HG03196 (cell line): ENCODE results near the gene SYCE3.

Experiments used
- ATAC-seq: cut with Tn5 transposase; IDR thresholded peaks from one replicate; pipeline ENCODE4 v1.9.1; 2021; ENCODE audit not compliant: unreplicated experiment

SYCE3 gene

DNA sequence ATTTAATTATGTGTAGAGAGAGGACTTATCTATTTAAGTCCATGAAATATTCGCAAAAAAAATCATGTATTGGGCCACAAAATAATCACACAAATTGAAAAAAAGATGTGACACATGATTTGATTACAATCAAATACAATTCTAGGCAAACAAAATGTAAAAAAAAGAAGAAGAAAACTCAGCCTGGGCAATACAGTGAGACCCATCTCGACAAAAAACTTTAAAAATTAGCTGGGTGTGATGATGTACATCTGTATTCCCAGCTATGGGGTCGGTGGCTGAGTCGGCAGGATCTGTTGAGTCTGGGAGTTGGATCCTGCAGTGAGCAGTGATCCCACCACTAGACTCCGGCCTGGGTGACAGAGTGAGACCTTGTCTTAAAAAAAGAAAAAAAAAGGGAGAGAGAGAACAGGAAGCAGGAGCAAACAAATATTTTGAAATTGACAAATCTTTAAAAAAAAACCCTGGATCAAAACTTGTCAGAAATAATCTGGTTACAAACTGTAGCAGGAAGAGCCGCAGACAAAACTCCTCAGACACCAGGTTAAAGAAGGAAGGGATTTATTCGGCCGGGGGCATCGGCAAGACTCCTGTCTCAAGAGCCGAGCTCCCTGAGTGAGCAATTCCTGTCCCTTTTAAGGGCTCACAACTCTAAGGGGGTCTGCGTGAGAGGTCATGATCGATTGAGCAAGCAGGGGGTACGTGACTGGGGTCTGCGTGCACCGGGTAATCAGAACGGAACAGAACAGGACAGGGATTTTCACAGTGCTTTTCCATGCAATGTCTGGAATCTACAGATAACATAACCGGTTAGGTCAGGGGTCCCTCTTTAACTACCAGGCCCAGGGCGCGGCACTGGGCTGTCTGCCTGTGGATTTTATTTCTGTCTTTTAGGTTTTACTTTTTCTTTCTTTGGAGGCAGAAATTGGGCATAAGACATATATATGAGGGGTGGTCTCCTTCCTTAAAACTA, 29.6 kb downstream of the SYCE3 start:
- no peak for ATAC-seq

DNA sequence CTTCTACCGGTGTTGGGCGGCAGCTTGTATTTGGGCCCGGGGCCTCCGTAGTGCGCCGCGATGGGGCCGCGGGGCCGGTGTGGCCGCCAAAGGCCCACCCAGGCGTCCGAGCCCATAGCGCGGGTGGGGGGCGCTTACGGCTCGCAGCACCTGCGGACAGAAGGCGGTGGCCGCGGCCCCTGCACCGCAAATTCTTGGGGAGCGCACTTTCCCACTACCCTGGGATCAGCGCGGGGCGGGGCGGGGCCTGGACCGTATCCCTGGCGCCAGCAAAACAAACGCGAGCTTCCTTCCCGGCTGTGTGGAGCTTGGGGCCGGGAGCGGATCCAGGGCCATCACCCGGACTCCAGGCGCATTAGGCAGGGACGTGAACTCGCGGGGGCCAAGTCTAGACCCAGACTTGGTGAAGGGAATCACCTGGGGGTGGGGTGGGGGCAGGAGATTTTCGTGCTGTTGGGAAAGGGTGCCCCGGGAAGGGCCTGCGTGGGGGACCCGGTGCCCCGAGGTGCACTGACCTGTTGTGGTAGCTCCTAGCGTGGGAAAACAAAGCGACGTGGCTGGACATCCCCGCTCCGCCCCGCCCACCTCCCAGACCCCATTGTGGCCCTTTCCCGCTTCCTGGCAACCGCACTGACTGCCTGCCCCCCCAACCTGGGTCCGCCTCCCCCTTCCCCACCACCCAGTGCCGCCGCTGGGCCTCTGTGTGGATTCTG, 30.6 kb downstream of the SYCE3 start:
- no peak for ATAC-seq

DNA sequence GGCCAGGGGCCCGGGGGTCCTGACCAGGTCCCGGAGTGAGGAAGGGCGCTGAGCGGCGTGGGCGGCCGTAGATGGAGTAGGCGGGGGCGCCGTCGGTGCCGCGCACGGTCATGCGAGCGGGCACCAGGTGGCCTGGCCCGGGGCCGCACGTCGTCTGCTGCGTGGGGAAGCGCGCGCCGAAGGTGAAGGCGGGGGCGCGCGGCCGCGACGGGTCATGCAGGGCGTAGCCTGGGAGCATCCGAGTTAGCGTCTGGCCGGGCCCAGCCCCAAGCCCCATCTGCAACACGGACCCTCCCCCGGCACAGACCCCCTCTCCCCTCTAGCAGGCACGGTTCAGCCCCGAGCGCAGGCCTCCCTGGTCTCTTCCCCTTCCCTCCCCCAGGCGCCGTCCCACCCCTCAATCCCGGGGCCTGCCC, 31.2 kb downstream of the SYCE3 start:
- no peak for ATAC-seq

DNA sequence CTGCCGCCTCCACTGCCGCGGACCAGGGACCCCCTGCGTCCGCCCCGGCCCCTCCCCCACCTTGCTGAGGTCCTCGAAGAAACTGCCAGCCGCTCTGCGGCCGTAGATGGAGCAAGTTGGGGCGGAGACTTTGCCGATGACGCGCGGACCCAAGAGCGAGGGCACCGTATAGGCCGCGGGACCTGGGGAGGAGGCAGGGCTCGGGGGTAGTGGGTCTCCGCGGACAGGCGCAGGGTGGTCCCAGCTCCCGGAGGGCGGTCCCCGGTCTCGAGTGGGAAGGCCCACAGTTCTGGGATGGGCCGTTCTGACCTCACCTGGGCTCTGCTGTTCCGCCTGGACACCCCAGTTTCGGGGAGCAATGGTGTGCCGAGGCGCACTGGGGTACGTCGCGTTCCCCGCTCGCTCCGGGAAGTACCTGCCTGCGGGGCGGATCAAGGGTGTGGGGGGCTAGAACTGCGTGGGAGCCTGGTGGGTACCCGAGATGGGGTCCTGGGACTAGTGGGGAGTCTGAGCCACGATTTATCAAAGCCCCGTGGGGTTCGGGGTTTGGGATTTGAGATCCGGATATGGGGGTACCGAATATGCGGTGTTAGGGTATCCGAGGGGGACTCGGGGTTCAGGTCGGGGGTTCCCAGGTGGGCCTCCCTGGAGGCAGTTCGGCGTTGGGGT, 31.7 kb downstream of the SYCE3 start:
- no peak for ATAC-seq

DNA sequence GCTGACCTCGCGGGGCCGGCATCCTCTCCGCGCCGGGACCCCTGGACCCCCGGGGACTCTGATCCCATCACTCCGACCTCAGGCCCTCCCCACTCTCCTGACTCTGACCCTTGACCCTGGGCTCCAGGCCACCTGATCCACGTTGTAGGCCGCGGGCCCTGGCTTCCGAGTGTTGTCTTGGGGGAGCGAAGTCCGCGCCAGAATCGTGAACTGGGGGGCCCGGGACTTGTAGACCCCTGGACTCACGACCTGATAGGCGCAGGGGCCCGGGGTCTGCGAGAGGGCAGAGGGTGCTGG, 32.2 kb downstream of the SYCE3 start:
- ATAC-seq: no peak

DNA sequence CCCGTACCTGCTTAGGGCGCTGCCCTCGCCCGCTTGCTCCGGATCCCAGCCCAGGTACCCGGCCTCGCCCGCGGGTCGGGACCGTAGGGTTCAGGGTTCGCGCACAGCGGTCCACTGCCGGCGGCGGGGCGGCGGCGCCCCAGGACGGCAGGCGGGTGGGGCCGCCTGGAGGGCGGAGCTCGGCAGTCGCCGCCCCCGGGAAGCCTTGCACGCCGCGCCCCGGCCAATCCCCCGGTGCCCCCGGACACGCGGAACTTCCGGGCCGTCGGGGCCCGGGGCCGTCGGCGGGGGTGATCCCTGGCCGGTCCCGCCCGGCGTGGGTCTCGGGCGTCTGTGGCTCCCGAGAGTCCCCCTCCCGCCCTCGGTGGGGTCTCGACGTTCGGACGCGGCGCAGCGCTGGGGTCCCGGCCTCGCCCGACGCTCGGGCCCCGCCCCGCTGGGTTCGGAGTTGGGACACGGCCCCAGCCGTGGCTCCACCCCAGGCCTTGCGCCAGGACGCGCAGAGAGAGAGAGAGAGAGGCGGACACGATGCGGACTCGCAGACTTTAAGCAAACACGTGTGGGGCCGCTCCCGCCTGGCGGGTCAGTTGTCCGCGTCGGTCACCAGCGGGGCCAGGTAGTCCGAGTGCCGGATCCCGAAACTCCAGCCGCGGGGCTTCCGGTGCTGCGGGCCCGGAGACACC, 32.7 kb downstream of the SYCE3 start, which contains the start of gene TYMP:
Gene TYMP, minus strand, starts transcription at position 116 of the 683 bp plus-strand sequence. CDS start 303 bp downstream, outside the sequence.
- ATAC-seq: no peak

DNA sequence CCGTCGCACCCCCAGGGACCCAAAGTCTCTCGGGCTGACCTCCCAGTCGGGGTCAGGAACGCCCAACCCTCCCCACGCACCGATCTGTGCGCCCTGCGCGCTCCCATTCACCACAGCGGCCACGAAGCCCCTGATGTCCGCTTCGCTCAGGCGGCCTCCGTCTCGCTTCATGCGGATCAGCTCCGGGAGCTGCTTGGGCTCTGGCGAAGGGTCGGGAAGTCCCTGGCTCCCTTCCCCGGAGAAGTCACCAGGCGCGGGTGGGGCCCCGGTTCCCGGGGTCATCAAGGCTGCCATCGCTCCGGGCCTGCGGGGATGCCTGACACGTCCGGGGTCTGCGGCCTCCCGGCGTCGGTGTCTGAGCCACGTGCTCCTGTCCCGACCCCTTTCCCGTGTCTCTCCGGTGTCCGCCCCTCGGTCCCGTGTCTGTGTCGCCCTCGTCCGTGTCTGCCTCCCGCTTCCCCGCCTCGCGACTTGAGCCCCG, 33.3 kb downstream of the SYCE3 start:
- no peak for ATAC-seq

DNA sequence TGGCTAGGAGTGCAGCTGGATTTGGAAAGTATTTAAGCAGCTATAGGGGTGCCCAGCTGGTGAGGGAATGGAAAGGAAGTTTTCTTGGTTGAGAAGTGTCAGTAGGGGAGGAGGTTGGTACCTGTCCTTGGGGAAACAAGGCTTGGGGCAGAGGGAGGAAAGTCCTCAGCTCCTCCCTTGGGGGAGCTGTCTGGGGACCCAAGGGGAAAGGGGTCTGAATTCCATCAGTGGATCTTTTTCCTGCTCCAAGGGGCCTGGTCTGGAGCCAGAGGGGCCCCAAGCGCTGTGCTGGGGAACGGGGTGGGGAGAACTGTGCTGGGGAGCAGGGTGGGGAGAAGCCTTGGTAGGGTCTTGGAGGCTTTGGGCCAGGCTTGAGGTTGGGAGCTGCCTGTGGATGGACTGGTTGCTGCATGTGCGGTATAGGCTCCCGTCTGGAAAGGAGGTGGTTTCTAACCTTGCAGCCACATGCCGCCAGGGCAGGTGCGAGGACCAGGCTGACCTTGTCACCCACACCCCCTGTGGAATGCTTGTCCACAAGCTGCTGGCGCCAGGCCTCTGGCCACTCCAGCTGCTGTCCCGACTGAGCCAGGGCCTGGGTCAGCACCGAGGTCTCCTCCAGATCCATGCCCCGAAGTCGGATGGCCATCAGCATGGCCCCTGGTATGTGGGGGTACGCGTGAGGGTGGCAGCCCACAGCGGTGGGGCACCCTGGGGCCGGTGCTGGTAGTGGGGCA, 33.9 kb downstream of the SYCE3 start:
- no peak for ATAC-seq

DNA sequence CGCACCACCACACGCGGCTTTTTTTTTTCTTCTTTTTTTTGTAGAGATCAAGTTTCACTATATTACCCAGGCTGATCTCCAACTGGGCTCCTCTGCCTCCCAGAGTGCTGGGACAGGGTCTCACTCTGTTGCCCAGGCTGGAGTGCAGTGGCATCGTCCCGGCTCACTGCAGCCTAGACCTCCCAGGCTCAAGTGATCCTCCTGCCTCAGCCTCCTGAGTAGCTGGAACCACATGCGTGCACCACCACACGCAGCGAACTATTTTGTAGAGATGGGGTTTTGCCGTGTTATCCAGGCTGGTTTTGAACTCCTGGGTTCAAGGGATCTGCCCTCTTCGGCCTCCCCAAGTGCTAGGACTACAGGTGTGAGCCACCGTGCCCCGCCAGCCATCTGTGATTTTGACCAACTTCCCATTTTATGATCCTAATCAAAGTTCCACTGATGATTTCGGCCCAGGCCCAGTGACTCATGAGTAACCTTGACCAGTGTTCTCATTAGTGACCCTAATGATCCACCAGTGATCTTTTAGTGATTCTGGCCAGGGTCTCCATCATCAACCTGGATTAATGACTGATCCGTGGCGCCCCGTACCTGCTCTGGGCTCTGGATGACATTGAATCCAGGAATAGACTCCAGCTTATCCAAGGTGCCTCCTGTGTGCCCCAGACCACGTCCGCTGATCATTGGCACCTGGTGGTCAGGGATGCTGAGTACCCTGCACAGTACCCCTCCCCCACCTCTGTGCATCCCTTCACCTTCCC, 34.6 kb downstream of the SYCE3 start:
- no peak for ATAC-seq

DNA sequence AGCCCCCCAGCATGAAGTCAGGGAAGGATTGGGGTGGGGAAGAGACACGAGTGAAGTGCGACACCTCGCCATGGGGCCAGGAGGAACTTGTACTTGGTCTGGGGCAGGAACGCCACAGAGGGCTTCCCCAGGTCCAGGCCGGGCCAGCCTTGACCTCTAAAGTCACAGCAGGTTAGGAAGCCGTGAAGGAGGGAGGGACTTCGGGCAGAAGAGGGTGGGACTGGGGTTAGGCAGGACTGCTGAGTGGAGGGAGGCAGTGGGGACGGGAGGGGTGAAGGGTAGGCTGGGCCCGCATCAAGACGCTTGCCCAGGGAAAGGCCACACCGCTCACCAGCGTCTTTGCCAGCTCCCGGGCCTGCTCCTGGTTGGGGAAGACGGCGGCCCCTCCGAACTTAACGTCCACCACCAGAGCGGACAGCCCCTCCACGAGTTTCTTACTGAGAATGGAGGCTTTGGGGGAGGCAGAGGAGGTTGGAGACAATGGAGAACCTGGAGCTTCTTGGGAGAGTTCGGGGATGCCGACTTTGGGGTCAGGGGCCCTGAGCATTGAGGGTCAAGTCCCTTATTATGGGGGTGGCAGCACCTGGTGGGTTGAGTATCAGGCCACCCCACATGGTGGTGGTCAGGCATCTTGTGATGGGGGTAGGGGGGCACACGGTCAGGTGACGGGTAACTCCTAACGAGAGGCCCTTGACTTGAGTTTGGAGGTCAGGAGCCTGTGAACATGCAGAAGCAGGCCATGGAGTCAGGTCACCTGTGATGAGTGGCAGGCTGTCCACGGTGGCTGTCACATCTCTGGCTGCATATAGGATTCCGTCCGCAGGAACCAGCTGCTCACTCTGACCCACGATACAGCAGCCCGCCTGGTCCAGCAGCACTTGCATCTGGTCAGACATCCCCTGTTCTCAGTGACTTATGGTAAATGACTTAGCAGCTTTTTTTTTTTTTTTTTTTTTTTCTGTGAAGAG, 35.6 kb downstream of the SYCE3 start:
- ATAC-seq: peak; percentile 11

DNA sequence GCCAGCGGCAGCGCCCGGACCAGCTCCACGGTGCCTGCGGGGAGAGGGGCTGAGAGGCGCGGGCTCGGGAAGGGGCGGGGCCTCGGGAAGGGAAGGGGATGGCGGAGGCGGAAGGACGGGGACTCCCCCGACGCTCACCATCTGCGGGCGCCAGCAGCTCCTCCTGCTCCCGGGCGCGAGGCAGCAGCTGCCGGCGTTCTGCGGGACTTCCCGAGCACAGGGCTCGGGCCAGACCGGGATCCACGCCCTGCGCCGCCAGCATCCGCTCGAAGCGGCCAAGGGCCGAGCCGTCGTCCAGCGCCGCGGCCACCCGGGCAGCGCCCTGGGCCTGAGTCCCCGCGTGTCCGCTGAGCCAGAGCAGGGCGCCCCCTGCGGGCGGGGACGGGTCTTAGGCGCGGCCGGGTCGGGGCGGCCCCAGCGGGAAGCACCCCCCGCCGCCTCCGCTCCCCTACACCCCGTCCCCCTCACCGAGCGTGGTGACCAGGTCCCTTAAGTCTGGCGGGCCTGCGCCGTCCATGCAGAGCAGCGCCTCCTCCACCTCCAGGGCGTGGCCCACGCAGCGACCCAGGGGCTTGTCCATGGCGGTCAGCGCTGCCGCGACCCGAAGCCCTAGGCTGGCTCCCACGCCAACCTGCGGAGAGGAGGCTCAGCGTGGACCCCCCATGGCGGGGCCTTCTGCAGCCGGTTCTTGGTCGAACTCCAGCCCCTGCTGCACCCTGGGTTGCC, 36.4 kb downstream of the SYCE3 start:
- ATAC-seq: peak; percentile 26

DNA sequence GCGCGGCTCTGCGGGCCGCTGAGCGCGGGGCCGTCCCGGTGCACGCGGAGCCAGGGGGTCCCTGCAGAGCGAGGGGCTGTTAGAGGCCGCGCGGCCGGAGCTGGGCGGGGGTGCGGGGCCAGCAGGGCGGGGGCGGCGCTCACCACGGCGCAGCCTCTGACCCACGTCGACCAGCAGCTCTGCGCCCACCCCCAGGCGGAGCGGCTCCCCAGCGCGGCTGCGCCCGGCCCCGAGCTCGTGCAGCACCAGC, 36.9 kb downstream of the SYCE3 start:
- peak; percentile 6 for ATAC-seq

DNA sequence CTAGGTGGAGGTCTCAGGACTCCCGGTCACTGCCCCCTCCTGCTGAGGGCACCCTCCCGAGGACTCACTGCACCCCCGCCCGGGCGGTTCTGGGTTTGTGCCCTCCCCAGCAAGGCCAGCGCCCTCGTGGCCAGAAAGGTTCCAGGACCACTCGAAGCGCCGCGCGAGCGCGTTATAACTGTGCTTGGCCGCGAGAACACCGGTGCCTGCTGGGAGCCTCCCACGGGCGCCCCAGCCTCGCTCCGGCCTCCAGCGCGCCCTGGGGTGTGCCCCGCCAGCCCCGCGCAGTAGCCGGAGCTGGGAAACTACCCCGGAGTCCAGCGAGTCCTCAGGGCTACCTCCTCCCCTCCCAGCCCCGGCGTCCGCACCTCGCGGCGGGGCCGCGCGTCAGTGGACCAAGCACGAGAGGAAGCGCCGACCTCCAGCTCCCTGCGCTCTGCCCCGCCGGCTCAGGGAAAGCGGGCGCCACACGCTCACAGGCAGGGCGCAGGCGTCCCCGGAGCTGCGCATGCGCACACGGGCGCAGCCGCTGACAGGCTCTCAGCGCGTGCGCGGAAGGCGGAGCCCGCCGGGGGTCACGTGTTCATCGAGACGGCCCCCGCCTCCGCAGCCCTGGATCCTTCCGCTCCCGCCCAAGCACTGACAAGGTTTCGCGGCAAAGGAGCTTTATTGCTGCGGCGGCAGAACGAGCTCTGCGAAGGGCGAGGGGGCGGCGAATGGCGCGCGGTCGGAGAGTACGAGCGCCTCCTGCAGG, 37.4 kb downstream of the SYCE3 start, which contains the start of gene SCO2:
Gene SCO2, minus strand, starts transcription at position 495 of the 754 bp plus-strand sequence. CDS start 1,187 bp downstream, outside the sequence.
- ATAC-seq: peak; percentile 38

DNA sequence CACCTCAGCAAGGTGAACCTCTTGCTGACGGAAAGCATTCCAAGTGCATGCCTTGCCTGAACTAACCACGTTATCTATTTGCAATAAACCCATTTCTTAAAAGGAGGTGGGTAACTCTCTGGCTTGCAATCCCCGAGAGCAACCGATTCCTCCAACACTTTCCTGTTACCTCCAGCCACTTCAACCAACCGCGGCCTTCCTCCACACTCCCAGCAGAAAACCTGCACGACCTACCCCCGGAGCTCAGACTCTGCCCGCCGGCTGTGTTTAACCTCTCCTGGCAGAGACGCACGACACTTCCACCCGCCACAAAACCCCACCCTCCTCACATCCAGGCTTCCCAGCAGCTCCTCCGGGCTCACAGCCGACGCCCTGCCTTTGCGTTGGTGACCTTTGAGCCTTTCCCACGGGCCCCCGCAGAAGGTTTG, 38.0 kb downstream of the SYCE3 start:
- ATAC-seq: no peak

DNA sequence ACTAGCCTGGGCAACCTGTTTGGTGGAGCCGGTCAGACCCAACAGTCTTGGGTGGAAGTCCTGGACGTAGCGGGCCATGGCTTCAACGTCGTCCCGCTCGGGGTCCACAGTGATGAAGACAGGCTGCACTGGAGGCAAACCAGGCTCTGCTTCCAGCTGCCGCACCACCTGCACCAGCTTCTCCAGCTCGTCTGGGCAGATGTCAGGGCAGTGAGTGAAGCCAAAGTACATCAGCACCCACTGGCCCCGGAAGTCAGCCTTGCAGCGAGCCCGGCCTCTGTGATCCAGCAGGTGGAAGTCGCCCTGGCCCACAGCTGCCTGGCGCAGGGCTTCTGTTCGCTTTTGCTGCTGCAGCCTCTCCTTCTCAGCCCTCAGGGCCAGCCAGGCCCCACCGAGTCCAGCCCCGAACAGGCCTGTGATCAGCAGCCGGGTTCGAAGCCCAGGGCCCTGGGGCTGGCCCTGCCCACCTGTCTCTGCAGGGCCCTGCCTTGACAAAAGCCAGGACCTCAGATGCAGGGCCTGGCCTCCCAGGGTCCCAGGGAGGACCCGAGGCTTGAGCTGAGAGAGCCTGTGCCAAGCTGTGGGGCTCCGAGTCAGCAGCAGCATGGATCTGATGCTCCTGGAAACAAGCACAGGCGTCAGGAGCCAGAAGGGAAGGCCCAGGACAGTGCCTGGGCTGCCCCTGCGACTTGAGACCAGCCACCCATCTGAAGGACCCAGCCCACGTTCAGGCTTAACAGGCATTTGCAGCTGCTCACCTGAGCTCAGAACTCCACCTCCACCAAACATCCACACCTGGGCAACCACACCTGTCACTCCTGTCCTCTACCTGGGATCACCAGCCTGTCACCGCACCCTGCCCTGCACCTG, 38.7 kb downstream of the SYCE3 start:
- ATAC-seq: no peak

DNA sequence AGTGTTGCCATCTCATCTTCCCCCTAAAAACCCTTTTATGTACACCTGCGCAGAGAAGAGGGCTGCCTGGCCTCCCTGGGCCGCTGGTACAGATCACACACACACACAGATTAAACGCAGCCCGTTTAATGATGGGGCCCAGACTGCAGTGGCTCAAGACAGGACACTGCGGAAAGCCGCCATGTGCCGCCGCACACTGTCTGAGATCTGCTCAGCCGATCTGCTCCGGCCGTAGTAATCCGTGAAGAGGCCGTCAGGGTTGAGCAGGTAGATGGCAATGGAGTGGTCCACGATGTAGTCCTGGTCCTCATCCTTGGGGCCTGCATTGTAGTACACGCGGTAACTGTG, 39.3 kb downstream of the SYCE3 start:
- no peak for ATAC-seq
